Epidermal melanocyte (primary cell): Measurements from ENCODE around the gene C22orf42.
"Not testable (repeated sequence)": the region's sequence is repeated elsewhere in the genome, so short reads cannot be mapped to it uniquely, and the experiment has no call there.

Experiments used
- DNase-seq: peaks from one replicate; pipeline ENCODE4 v3.0.0; 2011; ENCODE audit warnings: low spot score; ENCODE audit not compliant: insufficient read length

The C22orf42 gene

DNA sequence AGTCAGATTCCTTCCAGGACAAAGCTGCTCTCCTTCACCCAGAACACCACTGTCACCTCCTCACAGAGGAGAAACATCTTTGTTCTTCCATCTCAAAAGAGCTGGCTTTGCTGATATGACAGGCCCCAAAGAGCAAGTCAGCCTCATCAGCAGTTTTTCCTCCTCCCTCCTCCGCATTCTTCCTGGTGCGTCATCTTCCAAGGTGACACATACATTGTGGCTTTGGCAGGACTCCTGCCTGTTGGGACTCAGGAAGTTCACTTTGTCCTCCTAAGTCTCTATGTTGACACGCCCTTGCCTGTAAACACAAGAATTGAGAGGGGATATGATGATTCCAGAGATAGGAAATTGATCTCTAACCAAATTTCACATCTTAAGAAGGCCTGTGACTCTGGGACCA lies 23.1 kb downstream of the C22orf42 start:
- not testable (repeated sequence) for DNase-seq

DNA sequence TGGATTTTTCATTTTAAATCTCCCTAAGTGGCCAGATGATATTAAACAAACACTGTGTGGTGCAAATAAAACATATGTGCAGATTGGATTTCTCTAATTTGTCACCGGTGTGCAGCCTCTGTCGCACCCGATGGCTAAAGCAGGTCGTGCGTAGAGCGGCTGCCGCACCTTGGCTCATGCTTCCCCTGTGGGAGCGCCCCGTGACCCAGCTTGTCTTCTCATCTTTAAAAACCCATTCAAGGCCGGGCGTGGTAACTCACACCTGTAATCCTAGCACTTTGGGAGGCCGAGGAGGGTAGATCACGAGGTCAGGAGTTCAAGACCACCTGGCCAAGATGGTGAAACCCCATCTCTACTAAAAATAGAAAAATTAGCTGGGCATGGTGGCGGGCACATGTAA lies 24.3 kb downstream of the C22orf42 start:
- not testable (repeated sequence) for DNase-seq

DNA sequence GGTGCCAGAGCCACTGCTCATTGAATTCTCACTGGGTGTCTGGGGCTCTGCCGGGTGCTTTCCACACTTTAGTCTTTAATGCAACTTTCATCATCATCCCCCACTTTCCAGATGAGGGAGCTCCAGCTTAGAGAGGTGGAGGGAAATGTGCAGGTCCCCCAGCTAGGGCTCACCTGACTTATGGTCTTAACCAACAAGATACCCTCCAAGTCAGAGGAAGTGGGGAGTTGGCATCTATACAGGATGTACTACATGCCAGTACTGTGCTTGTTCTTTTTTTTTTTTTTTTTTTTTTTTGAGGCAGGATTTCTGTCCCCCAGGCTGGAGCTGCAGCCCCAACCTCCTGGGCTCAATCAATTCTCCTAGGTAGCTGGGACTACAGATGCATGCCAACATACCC lies 26.3 kb downstream of the C22orf42 start:
- no peak for DNase-seq

DNA sequence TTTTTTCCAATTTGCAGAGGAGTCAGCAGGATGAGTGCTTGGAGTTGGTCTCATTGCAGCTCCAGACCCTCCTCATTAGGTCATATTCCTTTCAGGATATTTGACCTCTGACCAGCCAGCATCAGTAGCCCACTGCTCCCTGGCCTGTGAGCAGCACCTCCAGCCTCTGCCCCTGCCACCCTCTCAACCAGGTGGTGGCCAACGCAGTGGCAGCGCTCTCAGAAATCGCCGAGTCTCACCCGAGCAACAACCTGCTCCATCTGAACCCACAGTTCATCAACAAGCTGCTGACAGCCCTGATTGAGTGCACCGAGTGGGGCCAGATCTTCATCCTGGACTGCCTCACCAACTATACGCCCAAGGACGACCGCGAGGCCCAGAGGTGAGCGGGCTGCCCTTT lies 27.0 kb downstream of the C22orf42 start:
- DNase-seq = no peak

DNA sequence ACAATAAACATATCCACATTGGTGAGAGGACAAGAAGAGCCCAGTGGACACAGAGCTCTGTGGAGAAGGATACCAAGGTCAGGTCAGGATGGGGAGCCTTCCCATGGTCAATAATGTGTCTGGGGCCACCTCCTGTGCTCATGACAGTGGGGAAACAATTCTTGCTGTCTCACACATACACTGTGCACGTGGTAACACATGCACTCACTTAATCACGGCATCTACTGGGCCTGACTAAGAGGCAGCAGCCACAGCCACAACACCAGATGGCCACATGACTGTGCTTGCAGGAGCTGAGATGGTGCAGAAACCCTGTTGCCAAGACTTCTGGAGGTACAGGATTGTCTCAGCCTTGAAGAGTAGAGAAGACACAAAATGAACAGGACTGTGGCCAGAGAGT lies 28.6 kb downstream of the C22orf42 start:
- no peak for DNase-seq

DNA sequence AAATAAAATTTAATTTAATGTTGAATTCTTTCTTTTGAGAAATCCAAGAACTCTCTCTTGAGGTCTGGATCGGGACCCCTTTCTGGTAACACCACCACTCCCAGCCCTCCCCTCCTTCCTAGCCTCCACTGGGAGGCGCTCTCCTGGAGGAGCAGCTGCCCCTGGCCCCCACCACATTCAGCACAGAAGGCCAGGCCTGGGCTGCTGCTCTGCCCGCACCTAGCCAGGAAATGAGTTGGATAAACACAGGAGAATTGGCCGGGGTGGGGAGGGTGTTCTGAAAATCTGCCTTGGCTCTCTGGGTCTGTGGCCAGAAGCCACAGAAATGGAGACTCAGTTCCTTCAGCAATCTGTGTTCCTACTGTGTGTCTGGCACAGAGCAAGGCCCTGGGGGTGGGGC lies 31.2 kb downstream of the C22orf42 start:
- DNase-seq = no peak

DNA sequence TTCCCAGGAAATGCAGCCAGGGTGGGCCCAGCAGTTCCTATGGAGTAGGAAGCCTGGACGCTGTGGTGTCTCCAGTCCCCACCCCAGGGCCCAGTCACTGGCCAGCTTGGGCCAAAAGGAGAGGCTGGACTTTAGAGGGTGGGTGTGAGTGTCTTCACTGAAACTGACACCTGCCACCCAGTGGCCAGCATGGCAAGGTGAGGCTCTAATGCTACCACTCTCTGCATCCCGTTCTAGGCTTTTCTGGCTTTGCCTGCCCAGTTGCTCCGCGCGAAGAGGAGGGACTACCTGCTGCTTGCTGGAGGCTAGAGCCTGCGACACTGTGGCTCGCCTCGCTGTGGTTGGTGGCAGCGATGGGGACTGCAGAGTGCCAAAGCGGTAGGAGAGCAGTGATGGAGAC lies 35.4 kb downstream of the C22orf42 start:
- DNase-seq = no peak

DNA sequence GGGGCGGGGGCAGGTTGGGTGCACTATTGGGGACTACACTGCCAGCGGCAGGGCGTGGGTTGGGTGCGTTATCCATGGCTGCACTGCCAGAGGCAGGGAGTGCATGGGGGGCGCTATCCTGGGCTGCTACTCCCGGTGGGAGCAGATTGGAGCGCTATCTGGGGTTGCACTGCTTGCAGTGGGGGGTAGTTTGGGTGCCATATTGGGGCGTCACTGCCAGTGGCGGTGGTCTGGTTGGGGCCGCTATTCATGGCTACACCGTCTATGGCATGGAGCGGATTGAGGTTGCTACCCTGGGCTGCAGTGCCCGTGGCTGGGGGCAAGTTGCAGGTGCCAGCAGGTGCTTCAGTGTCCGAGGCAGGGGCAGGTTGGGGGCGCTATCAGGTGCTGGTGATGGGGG lies 36.2 kb downstream of the C22orf42 start:
- DNase-seq = no peak

DNA sequence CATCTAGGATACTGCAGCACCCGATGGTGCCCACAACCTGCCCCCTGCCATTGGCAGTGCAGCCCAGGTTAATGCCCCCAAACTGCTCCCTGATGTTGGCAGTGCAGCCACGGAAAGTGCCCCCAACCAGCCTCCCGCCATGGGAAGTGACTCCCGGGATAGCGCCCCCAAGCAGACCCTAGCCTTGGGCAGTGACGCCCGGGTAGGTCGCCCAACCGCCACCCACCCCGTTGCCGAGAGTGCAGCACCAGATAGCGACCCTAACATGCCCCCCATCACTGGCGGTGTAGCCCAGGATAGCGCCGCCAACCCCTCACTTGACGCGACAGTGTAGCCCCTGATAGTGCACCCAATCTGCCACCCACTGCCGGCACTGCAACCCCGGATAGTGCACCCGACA lies 38.5 kb downstream of the C22orf42 start:
- no peak for DNase-seq

DNA sequence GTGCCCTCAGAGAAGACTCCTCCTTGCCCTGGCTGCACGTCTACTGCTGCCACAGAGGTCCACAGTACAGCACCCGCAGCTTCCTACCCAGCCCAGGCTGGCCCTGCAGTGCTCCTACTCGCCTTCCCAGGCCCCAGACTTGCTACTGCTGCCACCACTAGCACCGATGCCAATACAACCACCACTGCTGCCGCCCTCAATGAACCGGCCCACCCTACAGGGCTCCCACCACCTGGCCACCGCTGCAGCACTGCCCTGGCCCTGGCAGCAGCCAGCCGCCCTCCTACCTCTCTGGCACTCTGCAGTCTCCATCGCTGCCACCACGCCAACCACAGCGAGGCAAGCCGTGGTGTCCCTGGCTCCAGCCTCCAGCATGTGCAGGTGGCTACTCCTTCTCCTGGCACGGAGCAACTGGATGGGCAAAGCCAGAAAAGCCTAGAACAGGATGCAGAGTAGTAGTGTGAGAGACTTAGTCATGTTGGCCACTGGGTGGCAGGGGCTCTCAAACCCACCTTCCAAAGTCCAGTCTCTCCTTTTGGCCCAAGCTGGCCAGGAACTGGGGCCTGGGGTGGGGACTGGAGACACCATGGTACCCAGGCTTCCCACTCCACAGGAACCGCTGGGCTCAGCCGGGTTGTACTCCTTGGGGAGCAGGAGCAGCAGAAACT lies 39.4 kb downstream of the C22orf42 start:
- no peak for DNase-seq

DNA sequence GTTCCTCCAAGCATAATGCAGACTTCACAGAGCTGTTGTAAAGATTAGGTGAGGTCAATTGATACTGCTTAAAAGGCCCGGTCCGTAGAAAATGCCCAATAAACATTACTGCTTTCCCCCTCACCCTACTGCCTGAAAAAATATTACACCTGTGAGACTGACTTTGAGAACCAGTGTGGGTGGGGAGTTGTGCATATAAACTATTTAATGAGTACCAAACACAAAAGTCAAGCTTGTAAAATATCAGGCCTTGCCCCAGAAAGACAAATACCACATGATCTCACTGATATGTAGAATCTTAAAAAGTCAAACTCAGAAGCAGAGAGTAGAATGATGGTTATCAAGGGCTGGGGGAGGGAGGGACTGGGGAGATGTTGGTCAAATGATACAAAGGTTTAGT lies 46.7 kb downstream of the C22orf42 start:
- no peak for DNase-seq

DNA sequence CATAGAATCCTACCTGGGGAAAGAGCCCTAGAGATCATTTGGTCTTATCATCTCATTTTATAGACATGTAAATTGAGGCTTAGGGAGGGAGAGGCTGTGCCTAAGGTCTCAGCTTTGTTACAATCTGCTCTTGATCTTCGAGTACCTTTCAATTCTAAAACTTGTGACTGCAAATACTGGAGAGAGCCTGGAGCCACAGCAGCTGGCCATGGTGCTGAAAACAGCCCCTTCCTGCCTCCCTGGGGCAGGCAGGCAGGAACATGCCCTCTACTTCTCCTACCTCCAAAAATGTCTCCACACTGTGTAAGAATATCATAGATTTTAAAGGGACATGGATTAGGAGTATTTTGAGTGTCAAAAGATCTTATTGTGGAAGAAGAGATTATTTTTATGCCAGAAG lies 52.2 kb downstream of the C22orf42 start:
- DNase-seq = no peak

DNA sequence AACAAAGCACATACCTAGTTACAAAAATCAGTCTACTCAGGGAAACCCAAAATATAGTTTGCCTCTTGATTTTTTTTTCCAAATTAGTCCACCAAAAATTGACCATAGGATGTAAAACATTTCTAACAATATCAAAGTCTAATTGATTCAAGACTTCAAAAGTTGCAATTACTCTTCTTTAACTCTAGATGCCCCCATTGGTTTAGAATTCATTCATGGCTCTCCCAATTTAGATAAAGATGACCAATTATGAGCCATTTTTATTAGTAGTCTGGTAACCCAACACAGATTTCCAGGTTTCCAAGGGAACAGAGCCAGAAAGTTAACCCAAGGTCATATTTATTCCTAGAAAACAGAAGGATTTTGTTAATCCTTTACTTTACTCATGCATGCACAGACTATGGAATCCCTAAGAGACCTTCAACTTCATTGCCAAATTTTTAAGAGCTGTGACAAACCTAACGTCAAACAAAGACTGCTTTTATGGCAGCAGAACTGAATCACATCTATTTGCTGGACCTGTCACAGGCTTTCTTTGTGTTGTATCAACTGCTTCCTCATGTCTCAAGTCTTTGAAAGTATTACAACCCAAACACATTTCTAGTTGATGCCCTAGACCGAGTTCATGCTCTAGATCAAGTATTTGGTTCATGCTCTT lies 55.3 kb downstream of the C22orf42 start:
- DNase-seq = no peak

DNA sequence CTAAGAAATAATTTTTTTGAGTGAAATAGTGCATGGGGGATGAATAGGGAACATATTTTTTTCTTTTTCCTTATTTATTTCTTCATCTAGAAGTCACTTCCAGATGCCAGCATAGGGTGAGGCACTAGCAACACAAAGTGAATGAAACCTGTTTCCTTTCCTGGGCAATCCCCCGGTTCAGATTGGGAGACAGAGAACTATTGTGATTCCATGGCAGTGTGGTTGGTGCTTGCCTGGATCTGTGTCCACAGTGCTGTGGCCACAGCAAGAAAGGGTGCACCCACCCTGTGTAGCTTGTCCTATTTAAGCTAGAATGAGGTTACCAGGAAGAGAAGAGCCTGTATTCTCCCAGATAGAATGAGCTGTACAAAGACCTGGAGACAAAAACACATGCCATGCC lies 58.4 kb downstream of the C22orf42 start:
- DNase-seq = no peak
